Measurements from ENCODE around the gene ABCA7. TPM values are rescaled to one million over a fixed set of nuclear protein-coding genes. Genes with fewer than 3 reads are reported as not detected.
A peak's percentile ranks its signal among the peaks of the same experiment; 100 is the strongest.

ABCA7 gene
- total RNA-seq, 6 experiments from 2014 or later: 4.8 to 14.6 (median 9.1) TPM

GRCh38 chr19:1041835-1042685, 2.2 kb downstream of the ABCA7 start:
- DNase-seq: peak in 2 of 3 donors; percentile 24 to 60
- intact Hi-C loops (cut with DNase I): no loop called here
- no peak for ATAC-seq
- 80% methylated on average over 1 of the region's 43 CpGs for WGBS (ENCODE audit: insufficient coverage, low coverage, low lambda C conversion rate, missing lambda C conversion rate)
- TF ChIP-seq POLR2A (IDR thresholded peaks at IDR 0.05): no peak
- no peak for TF ChIP-seq CTCF (IDR thresholded peaks at IDR 0.05)
- peaks cover 0 to 10% (median 3%) of the 10 kb centered on the region in 4 donors for H3K4me1 ChIP-seq
- no peaks in the 10 kb centered on the region for H3K36me3 ChIP-seq
- H3K9me3 ChIP-seq: no peaks in the 10 kb centered on the region
- no peak overlapping the region for H3K27ac ChIP-seq
- H3K27me3 ChIP-seq: no peaks in the 10 kb centered on the region
- no peak overlapping the region for H3K4me3 ChIP-seq

DNA sequence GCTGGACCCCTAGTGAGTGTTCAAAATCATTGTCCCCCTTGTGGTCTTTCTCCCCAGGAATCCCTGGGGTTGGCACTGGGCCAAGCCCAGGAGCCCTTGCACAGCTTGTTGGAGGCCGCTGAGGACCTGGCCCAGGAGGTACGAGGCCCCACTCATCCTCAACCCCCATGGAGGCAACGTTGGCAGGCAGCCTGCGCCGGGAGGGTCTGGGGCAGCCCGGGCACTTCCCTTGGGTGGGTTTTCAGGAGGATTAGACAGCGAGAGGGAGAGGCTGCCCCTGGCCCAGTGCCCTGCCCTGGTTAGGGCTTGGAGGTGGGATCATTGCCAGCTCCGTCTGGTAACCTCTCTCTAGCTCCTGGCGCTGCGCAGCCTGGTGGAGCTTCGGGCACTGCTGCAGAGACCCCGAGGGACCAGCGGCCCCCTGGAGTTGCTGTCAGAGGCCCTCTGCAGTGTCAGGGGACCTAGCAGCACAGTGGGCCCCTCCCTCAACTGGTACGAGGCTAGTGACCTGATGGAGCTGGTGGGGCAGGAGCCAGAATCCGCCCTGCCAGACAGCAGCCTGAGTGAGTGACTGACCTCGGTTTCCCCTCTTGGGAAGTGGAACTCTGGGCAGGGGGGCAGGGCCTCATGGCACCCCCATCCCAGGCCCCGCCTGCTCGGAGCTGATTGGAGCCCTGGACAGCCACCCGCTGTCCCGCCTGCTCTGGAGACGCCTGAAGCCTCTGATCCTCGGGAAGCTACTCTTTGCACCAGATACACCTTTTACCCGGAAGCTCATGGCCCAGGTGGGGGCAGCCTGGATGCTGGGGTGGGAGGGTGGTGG, 3.0 kb downstream of the ABCA7 start:
- Histone ChIP-seq H3K4me3 (no peak overlapping the region), H3K4me1 (peaks cover 0 to 10% (median 3%) of the 10 kb centered on the region in 4 donors)
- ATAC-seq: no peak

DNA sequence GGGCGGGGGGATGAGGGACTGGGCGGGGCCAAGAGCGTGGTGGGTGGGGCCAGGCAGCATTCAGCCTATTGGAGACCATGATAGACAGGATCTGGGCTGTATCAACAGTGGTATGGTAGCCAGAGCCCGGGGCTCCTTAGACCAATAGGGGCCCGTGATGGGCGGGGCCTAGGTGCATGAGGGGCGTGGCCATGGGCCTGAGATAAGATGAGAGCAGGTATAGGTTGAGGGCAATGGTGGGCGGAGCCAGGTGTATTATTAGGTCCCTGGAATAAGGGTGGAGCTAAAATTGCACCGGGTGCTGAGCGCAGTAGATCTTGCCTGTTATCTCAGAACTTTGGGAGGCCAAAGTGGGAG, 5.3 kb downstream of the ABCA7 start:
- no peaks in the 10 kb centered on the region for H3K36me3 ChIP-seq
- WGBS (ENCODE audit: insufficient coverage, low coverage, low lambda C conversion rate, missing lambda C conversion rate): 8% methylated on average over 2 of the region's 10 CpGs
- peak in 1 of 3 donors; percentile 28 for DNase-seq
- ATAC-seq: no peak
- no peaks in the 10 kb centered on the region for H3K9me3 ChIP-seq
- H3K27ac ChIP-seq: no peak overlapping the region
- TF ChIP-seq POLR2A (IDR thresholded peaks at IDR 0.05) (no peak), CTCF (IDR thresholded peaks at IDR 0.05) (no peak)
- intact Hi-C loops (cut with DNase I): no loop called here
- no peaks in the 10 kb centered on the region for H3K27me3 ChIP-seq
- peaks cover 0 to 5% (median 0%) of the 10 kb centered on the region in 4 donors for H3K4me1 ChIP-seq
- no peak overlapping the region for H3K4me3 ChIP-seq

More for the DNA sequence above, 3.0 kb downstream of the ABCA7 start:
- Histone ChIP-seq H3K9me3 (no peaks in the 10 kb centered on the region), H3K27ac (no peak overlapping the region), H3K36me3 (no peaks in the 10 kb centered on the region), H3K27me3 (no peaks in the 10 kb centered on the region)
- whole genome bisulfite sequencing (ENCODE audit: insufficient coverage, low coverage, low lambda C conversion rate, missing lambda C conversion rate): 60% methylated on average over 3 of the region's 23 CpGs
- DNase-seq: peak in 1 of 3 donors; percentile 33
- intact Hi-C loops (cut with DNase I): no loop called here
- no peak for TF ChIP-seq POLR2A (IDR thresholded peaks at IDR 0.05)
- no peak for TF ChIP-seq CTCF (IDR thresholded peaks at IDR 0.05)

GRCh38 chr19:1046117-1046626, 6.3 kb downstream of the ABCA7 start:
- DNase-seq: peak in 1 of 3 donors; percentile 15

More at GRCh38 chr19:1046117-1046626, 6.3 kb downstream of the ABCA7 start:
- ATAC-seq: no peak
- no peaks in the 10 kb centered on the region for H3K27me3 ChIP-seq
- no peaks in the 10 kb centered on the region for H3K9me3 ChIP-seq
- WGBS (ENCODE audit: insufficient coverage, low coverage, low lambda C conversion rate, missing lambda C conversion rate): no CpG with 5 or more reads among the region's 33 CpGs
- TF ChIP-seq CTCF (IDR thresholded peaks at IDR 0.05) (no peak), POLR2A (IDR thresholded peaks at IDR 0.05) (no peak)
- no peak overlapping the region for H3K4me3 ChIP-seq
- intact Hi-C loops (cut with DNase I): no loop called here
- no peak overlapping the region for H3K27ac ChIP-seq
- H3K36me3 ChIP-seq: no peaks in the 10 kb centered on the region
- no peaks in the 10 kb centered on the region for H3K4me1 ChIP-seq

All from right lobe of liver (tissue), 6 donors.